ENCODE data around the gene DAB1. TPM values are rescaled to one million over a fixed set of nuclear protein-coding genes. Genes with fewer than 3 reads are reported as not detected.

DAB1 gene
- total and polyA plus RNA-seq, 5 experiments from 2014 or later = 0.16 to 0.53 (median 0.42) TPM; not detected in 2

- no peak for ATAC-seq
- no peak within 1 kb of the TSS for H3K27ac Mint-ChIP-seq
- no peak within 1 kb of the TSS for H3K4me3 Mint-ChIP-seq
- peaks cover 1 to 21% (median 7%) of the 10 kb centered on the region in 5 donors for H3K27me3 Mint-ChIP-seq
- H3K4me1 Mint-ChIP-seq = no peaks in the 10 kb centered on the region
- DNase-seq = no peak
- peaks cover 0 to 9% (median 0%) of the 10 kb centered on the region in 9 donors for H3K9me3 Mint-ChIP-seq
- H3K36me3 Mint-ChIP-seq = no peaks in the 10 kb centered on the region
- POLR2A ChIA-PET = no interaction called here
Measured at GRCh38 chr1:56965916-56966697, 457.8 kb downstream of the DAB1 start, which contains the start of gene C8B. TSS of gene C8B (minus strand) at chr1:56966015. CDS start at chr1:56965948, 67 bp downstream.

GRCh38 chr1:56965191-56965590, 458.7 kb downstream of the DAB1 start:
- peaks cover 0 to 9% (median 0%) of the 10 kb centered on the region in 9 donors for H3K9me3 Mint-ChIP-seq
- H3K27me3 Mint-ChIP-seq = peaks cover 1 to 14% (median 6%) of the 10 kb centered on the region in 5 donors
- DNase-seq (no peak), ATAC-seq (no peak)
- no peaks in the 10 kb centered on the region for H3K4me1 Mint-ChIP-seq
- POLR2A ChIA-PET = no interaction called here
- H3K4me3 Mint-ChIP-seq = no peak overlapping the region
- no peaks in the 10 kb centered on the region for H3K36me3 Mint-ChIP-seq
- H3K27ac Mint-ChIP-seq = no peak overlapping the region

- Mint-ChIP-seq H3K4me3 (no peak overlapping the region), H3K4me1 (no peaks in the 10 kb centered on the region)
Measured at GRCh38 chr1:56964349-56965017, 459.4 kb downstream of the DAB1 start.

GRCh38 chr1:56963667-56964066, 460.2 kb downstream of the DAB1 start:
- H3K27me3 Mint-ChIP-seq = peaks cover 1 to 17% (median 6%) of the 10 kb centered on the region in 5 donors
- ATAC-seq = no peak
- DNase-seq = no peak
- peaks cover 0 to 5% (median 0%) of the 10 kb centered on the region in 9 donors for H3K9me3 Mint-ChIP-seq
- H3K4me3 Mint-ChIP-seq = no peak overlapping the region
- H3K4me1 Mint-ChIP-seq = no peaks in the 10 kb centered on the region
- H3K36me3 Mint-ChIP-seq = no peaks in the 10 kb centered on the region
- H3K27ac Mint-ChIP-seq = no peak overlapping the region
- POLR2A ChIA-PET = no interaction called here

More at GRCh38 chr1:56964349-56965017, 459.4 kb downstream of the DAB1 start:
- DNase-seq (no peak), ATAC-seq (no peak)
- H3K27me3 Mint-ChIP-seq = peaks cover 1 to 14% (median 6%) of the 10 kb centered on the region in 5 donors
- POLR2A ChIA-PET = no interaction called here
- H3K36me3 Mint-ChIP-seq = no peaks in the 10 kb centered on the region
- peak overlapping the region in 1 of 10 donors; percentile 3 for H3K27ac Mint-ChIP-seq
- H3K9me3 Mint-ChIP-seq = peaks cover 0 to 9% (median 0%) of the 10 kb centered on the region in 9 donors

GRCh38 chr1:56961426-56961825, 462.4 kb downstream of the DAB1 start:
- Mint-ChIP-seq H3K9me3 (no peaks in the 10 kb centered on the region), H3K4me1 (no peaks in the 10 kb centered on the region), H3K36me3 (no peaks in the 10 kb centered on the region), H3K27me3 (peaks cover 7 to 24% (median 13%) of the 10 kb centered on the region in 5 donors), H3K4me3 (no peak overlapping the region), H3K27ac (no peak overlapping the region)
- DNase-seq (no peak), ATAC-seq (no peak)
- POLR2A ChIA-PET = no interaction called here

GRCh38 chr1:56958526-56958925, 465.3 kb downstream of the DAB1 start:
- POLR2A ChIA-PET = no interaction called here
- peaks cover 7 to 19% (median 10%) of the 10 kb centered on the region in 5 donors for H3K27me3 Mint-ChIP-seq
- no peaks in the 10 kb centered on the region for H3K4me1 Mint-ChIP-seq
- no peak for DNase-seq
- no peaks in the 10 kb centered on the region for H3K9me3 Mint-ChIP-seq
- no peak overlapping the region for H3K27ac Mint-ChIP-seq
- no peak for ATAC-seq
- H3K4me3 Mint-ChIP-seq = no peak overlapping the region
- H3K36me3 Mint-ChIP-seq = no peaks in the 10 kb centered on the region

GRCh38 chr1:56957931-56958330, 465.9 kb downstream of the DAB1 start:
- DNase-seq = no peak
- Mint-ChIP-seq H3K4me3 (no peak overlapping the region), H3K36me3 (no peaks in the 10 kb centered on the region), H3K27ac (no peak overlapping the region), H3K27me3 (peaks cover 8 to 19% (median 10%) of the 10 kb centered on the region in 5 donors), H3K4me1 (no peaks in the 10 kb centered on the region), H3K9me3 (no peaks in the 10 kb centered on the region)
- POLR2A ChIA-PET = no interaction called here
- ATAC-seq = no peak

- Mint-ChIP-seq H3K9me3 (peaks cover 0 to 4% (median 0%) of the 10 kb centered on the region in 9 donors), H3K4me3 (no peak overlapping the region), H3K27ac (no peak overlapping the region), H3K4me1 (no peaks in the 10 kb centered on the region), H3K36me3 (no peaks in the 10 kb centered on the region), H3K27me3 (peaks cover 10 to 19% (median 13%) of the 10 kb centered on the region in 5 donors)
- ATAC-seq = no peak
- POLR2A ChIA-PET = no interaction called here
- DNase-seq = no peak
Measured at GRCh38 chr1:56954664-56955063, 469.2 kb downstream of the DAB1 start.

GRCh38 chr1:56953386-56953785, 470.5 kb downstream of the DAB1 start:
- ATAC-seq = no peak
- no peaks in the 10 kb centered on the region for H3K4me1 Mint-ChIP-seq
- H3K27me3 Mint-ChIP-seq = peaks cover 10 to 19% (median 11%) of the 10 kb centered on the region in 5 donors
- POLR2A ChIA-PET = no interaction called here
- peaks cover 0 to 4% (median 0%) of the 10 kb centered on the region in 9 donors for H3K9me3 Mint-ChIP-seq
- DNase-seq = no peak
- no peaks in the 10 kb centered on the region for H3K36me3 Mint-ChIP-seq
- H3K4me3 Mint-ChIP-seq = no peak overlapping the region
- no peak overlapping the region for H3K27ac Mint-ChIP-seq

- DNase-seq (no peak), ATAC-seq (no peak)
- POLR2A ChIA-PET = no interaction called here
- Mint-ChIP-seq H3K9me3 (peaks cover 0 to 4% (median 0%) of the 10 kb centered on the region in 9 donors), H3K27ac (no peak overlapping the region), H3K36me3 (no peaks in the 10 kb centered on the region), H3K4me1 (no peaks in the 10 kb centered on the region), H3K4me3 (no peak overlapping the region), H3K27me3 (peaks cover 4 to 11% (median 5%) of the 10 kb centered on the region in 5 donors)
Measured at GRCh38 chr1:56952501-56952900, 471.4 kb downstream of the DAB1 start.

- ATAC-seq (no peak), DNase-seq (no peak)
- Mint-ChIP-seq H3K9me3 (peaks cover 0 to 4% (median 0%) of the 10 kb centered on the region in 9 donors), H3K36me3 (no peaks in the 10 kb centered on the region), H3K27me3 (peaks cover 0 to 8% (median 3%) of the 10 kb centered on the region in 5 donors), H3K4me1 (no peaks in the 10 kb centered on the region), H3K27ac (no peak overlapping the region), H3K4me3 (no peak overlapping the region)
- POLR2A ChIA-PET = no interaction called here
Measured at GRCh38 chr1:56948403-56949023, 475.3 kb downstream of the DAB1 start.

Measured in naive thymus-derived CD8-positive, alpha-beta T cell (primary cell).